IPS-15b (cell line): ENCODE measurements around the gene FASTKD1.
"Not testable (repeated sequence)": the region's sequence is repeated elsewhere in the genome, so short reads cannot be mapped to it uniquely, and the experiment has no call there.

Experiments used
- H3K27me3 ChIP-seq: one replicate; pipeline ENCODE4 v1.6.1; 2013; ENCODE audit warnings: low read length; ENCODE audit not compliant: control insufficient read depth, insufficient read depth
- H3K36me3 ChIP-seq: one replicate; pipeline ENCODE4 v1.6.1; 2013; ENCODE audit warnings: low read length; ENCODE audit not compliant: control insufficient read depth, insufficient read depth
- H3K4me1 ChIP-seq: one replicate; pipeline ENCODE4 v1.6.1; 2013; ENCODE audit warnings: mild to moderate bottlenecking, low read length; ENCODE audit not compliant: control insufficient read depth, insufficient read depth
- H3K4me3 ChIP-seq: one replicate; pipeline ENCODE4 v1.5.1; 2013; ENCODE audit warnings: low read depth, low read length
- H3K9ac ChIP-seq: one replicate; pipeline ENCODE4 v1.6.1; 2013; ENCODE audit warnings: low read depth, mild to moderate bottlenecking, low read length
- H3K9me3 ChIP-seq: one replicate; pipeline ENCODE4 v1.6.1; 2013; ENCODE audit warnings: mild to moderate bottlenecking, low read length; ENCODE audit not compliant: control insufficient read depth, insufficient read depth

Gene FASTKD1

GRCh38 chr2:169573160-169573973, at the start of gene FASTKD1:
FASTKD1 (minus strand) TSS chr2:169573865; CDS start chr2:169572029, 1,836 bp downstream.
- H3K4me1 ChIP-seq: no peaks in the 10 kb centered on the region
- no peaks in the 10 kb centered on the region for H3K27me3 ChIP-seq
- H3K9ac ChIP-seq: peak within 1 kb of the TSS; percentile 96
- H3K4me3 ChIP-seq: peak within 1 kb of the TSS; percentile 99
- no peaks in the 10 kb centered on the region for H3K36me3 ChIP-seq
- H3K9me3 ChIP-seq: no peaks in the 10 kb centered on the region

DNA sequence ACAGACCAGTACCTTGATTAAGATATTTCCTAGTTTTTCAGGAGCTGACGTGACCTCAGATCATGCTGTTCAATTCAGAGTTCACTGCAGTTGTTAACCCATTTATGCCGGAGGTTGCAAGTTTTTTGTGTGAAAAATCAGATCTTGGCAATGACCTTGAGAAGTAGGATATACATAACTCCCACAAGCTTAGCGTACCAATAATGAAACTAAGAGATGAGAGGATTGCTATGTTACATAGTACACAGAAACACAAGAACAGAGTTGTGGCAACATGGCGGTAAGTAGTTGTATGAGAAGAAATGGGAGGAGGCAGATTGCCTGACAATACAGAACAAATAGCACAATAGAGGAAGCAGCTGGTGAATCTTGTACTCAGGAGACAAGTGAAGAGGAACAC, 49.6 kb upstream of the FASTKD1 start:
- no peaks in the 10 kb centered on the region for H3K27me3 ChIP-seq
- H3K9me3 ChIP-seq: no peaks in the 10 kb centered on the region
- no peak overlapping the region for H3K4me3 ChIP-seq
- H3K36me3 ChIP-seq: no peaks in the 10 kb centered on the region
- no peak overlapping the region for H3K9ac ChIP-seq
- H3K4me1 ChIP-seq: no peaks in the 10 kb centered on the region

DNA sequence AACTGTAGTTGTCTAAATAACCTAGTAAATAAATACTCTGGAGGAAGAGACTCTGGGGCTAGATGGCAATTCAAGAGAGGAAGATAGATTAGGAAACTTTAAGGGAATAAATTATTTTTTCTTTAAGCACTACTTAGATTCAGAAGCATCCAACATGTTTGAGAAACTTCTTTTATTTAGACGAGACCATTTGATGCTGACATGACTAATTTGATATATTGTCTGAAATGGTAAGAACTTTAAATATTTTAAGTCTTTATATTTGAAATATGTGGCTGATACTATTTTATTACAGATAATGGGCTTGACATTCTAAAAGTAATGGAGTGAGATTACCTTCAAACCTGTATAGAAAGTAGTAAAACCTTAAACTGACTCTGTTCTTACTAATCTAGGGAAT, 46.8 kb upstream of the FASTKD1 start:
- Histone ChIP-seq H3K27me3 (no peaks in the 10 kb centered on the region), H3K4me3 (no peak overlapping the region), H3K9ac (no peak overlapping the region), H3K4me1 (no peaks in the 10 kb centered on the region), H3K9me3 (no peaks in the 10 kb centered on the region), H3K36me3 (peaks cover 2% of the 10 kb centered on the region)

DNA sequence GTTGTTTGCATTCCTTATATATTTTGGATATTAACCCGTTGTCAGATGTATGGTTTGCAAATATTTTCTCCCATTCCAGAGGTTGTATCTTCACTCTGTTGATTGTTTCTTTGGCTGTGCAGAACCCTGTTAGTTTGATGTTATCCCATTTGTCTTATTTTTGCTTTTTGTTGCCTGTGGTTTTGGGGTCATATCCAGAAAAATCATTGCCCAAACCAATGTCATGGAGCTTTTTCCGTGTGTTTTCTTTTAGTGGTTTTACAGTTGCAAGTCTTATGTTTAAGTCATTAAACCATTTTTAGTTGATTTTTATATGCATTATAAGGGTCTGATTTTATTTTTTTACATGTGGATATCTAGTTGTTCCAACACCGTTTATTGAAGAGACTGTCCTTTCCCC, 46.3 kb upstream of the FASTKD1 start:
- H3K4me3 ChIP-seq: no peak overlapping the region
- H3K27me3 ChIP-seq: no peaks in the 10 kb centered on the region
- H3K36me3 ChIP-seq: peaks cover 6% of the 10 kb centered on the region
- no peak overlapping the region for H3K9ac ChIP-seq
- H3K4me1 ChIP-seq: no peaks in the 10 kb centered on the region
- no peaks in the 10 kb centered on the region for H3K9me3 ChIP-seq

DNA sequence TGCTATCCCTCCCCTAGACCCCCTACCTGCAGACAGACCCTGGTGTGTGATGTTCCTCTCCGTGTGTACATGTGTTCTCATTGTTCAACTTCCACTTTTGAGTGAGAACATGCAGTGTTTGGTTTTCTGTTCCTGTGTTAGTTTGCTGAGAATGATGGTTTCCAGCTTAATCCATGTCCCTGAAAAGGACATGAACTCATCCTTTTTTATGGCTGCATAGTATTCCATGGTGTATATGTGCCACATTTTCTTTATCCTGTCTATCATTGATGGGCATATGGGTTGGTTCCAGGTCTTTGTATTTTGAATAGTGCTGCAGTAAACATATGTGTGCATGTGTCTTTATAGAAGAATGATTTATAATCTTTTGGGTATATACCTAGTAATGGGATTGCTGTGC, 42.3 kb upstream of the FASTKD1 start:
- not testable (repeated sequence) for H3K9me3 ChIP-seq, H3K36me3 ChIP-seq, H3K9ac ChIP-seq

GRCh38 chr2:169613876-169614275, 40.2 kb upstream of the FASTKD1 start:
- no peaks in the 10 kb centered on the region for H3K27me3 ChIP-seq
- no peaks in the 10 kb centered on the region for H3K9me3 ChIP-seq
- no peak overlapping the region for H3K4me3 ChIP-seq
- no peak overlapping the region for H3K9ac ChIP-seq
- peaks cover 12% of the 10 kb centered on the region for H3K36me3 ChIP-seq
- H3K4me1 ChIP-seq: no peaks in the 10 kb centered on the region

More for the DNA sequence above, 42.3 kb upstream of the FASTKD1 start:
- H3K27me3 ChIP-seq, H3K4me1 ChIP-seq, H3K4me3 ChIP-seq: not testable (repeated sequence)

- Histone ChIP-seq H3K4me3 (no peak overlapping the region), H3K27me3 (no peaks in the 10 kb centered on the region), H3K4me1 (no peaks in the 10 kb centered on the region), H3K36me3 (peaks cover 18% of the 10 kb centered on the region), H3K9ac (no peak overlapping the region), H3K9me3 (no peaks in the 10 kb centered on the region)
Measured at GRCh38 chr2:169609264-169609663, 35.6 kb upstream of the FASTKD1 start.

DNA sequence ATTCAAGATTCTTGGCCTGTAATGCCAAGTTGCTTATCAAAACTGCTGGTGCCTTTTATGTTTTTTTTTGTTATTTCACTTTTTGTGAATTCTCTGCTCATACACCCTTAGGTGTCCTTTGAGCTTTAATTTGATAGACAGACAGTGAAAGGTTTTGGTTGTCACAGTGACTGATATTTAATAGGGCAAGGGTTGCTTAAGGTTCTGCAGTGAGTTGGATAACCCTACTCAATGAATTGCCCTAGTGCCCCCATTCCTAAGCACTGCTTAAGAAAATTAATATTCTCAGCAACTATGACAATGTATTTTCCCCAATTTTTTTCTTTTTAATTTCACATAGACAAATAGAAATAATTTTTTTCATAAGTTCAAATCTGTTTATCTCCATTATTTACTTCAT, 25.9 kb upstream of the FASTKD1 start:
- no peak overlapping the region for H3K9ac ChIP-seq
- no peak overlapping the region for H3K4me3 ChIP-seq
- no peaks in the 10 kb centered on the region for H3K36me3 ChIP-seq
- H3K9me3 ChIP-seq: no peaks in the 10 kb centered on the region
- no peaks in the 10 kb centered on the region for H3K4me1 ChIP-seq
- no peaks in the 10 kb centered on the region for H3K27me3 ChIP-seq

- no peaks in the 10 kb centered on the region for H3K9me3 ChIP-seq
- no peaks in the 10 kb centered on the region for H3K4me1 ChIP-seq
- no peaks in the 10 kb centered on the region for H3K36me3 ChIP-seq
- H3K9ac ChIP-seq: no peak overlapping the region
- no peak overlapping the region for H3K4me3 ChIP-seq
- no peaks in the 10 kb centered on the region for H3K27me3 ChIP-seq
Measured at GRCh38 chr2:169598982-169599381, 25.3 kb upstream of the FASTKD1 start.

- H3K27me3 ChIP-seq, H3K9ac ChIP-seq, H3K36me3 ChIP-seq, H3K4me1 ChIP-seq, H3K9me3 ChIP-seq, H3K4me3 ChIP-seq: not testable (repeated sequence)
Measured at GRCh38 chr2:169596546-169596945, 22.9 kb upstream of the FASTKD1 start.

DNA sequence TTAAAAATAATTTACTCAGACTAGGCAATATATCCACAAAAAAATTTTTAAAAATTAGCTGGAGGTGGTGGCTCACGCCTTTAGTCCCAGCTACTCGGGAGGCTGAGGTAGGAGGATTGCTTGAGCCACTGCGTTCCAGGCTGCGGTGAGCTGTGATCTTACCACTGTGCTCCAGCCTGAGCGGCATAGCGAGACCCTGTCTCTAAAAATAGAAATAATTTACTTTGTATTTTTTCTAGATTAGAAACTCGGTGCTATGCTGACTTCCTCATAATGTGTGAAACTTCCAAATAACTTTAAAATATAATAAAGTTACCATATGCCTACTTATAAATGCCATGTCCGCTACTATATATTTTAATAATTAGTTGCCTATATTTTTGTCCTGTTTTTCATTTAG, 17.1 kb upstream of the FASTKD1 start:
- H3K36me3 ChIP-seq: no peaks in the 10 kb centered on the region
- H3K4me1 ChIP-seq: peaks cover 2% of the 10 kb centered on the region
- H3K27me3 ChIP-seq: no peaks in the 10 kb centered on the region
- no peak overlapping the region for H3K9ac ChIP-seq
- H3K4me3 ChIP-seq: no peak overlapping the region
- no peaks in the 10 kb centered on the region for H3K9me3 ChIP-seq

GRCh38 chr2:169585673-169586072, 12.0 kb upstream of the FASTKD1 start:
- no peaks in the 10 kb centered on the region for H3K36me3 ChIP-seq
- H3K4me3 ChIP-seq: peak overlapping the region; percentile 94
- peaks cover 2% of the 10 kb centered on the region for H3K4me1 ChIP-seq
- H3K9me3 ChIP-seq: no peaks in the 10 kb centered on the region
- no peaks in the 10 kb centered on the region for H3K27me3 ChIP-seq
- H3K9ac ChIP-seq: peak overlapping the region; percentile 65
